GM18861 (cell line): ENCODE data around the gene EDN1.
"Not testable (repeated sequence)": the region's sequence is repeated elsewhere in the genome, so short reads cannot be mapped to it uniquely, and the experiment has no call there.

Experiments
- ATAC-seq: cut with Tn5 transposase; IDR thresholded peaks from one replicate; pipeline ENCODE4 v1.9.1; 2021; ENCODE audit not compliant: unreplicated experiment

The EDN1 gene

GRCh38 chr6:12324099-12324498, 33.9 kb downstream of the EDN1 start:
- ATAC-seq: no peak

DNA sequence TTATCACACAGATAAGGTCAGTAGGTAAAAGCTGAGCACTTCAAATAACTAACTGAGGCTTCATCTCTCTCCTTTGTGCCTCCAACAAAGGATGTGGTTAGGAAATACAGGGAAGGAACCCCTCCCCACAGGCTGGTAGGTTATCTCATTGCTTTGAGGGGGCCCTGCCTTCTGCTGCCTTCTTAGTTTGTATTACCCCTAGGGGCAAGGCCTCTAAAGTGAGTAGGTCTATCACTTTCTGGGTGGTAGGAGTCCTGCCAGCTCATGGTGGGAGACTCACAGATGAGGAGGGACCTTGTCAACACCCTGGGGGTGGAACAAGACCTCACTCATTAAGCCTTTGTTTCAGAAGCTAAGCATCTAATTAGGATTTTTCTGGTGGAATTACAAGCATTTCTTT, 34.6 kb downstream of the EDN1 start:
- no peak for ATAC-seq

- ATAC-seq: no peak
These were observed 35.7 kb downstream of the EDN1 start for GRCh38 chr6:12325872-12326271.

GRCh38 chr6:12327391-12327790, 37.2 kb downstream of the EDN1 start:
- no peak for ATAC-seq

- no peak for ATAC-seq
These were observed 37.8 kb downstream of the EDN1 start for GRCh38 chr6:12327988-12328387.

GRCh38 chr6:12328701-12329100, 38.5 kb downstream of the EDN1 start:
- ATAC-seq: no peak

DNA sequence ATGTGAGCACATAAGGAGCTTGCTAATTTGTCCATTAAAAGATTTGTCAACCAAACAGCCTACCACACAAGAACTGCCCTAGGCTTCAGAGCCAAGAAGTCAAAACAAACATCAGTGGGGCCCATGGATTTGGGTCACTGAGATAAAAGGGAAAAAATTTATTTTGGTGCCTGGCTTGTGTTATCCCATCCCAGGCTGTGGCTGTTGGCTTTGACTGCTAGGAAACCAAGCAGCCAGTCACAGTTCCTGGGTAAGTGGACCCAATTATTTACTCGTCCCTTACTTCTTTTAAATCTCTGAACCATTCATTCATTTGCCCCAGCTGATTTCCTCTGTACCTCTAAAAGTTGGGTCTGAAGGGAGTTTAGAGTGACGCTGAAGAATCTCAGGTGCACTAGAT, 41.3 kb downstream of the EDN1 start:
- no peak for ATAC-seq

- no peak for ATAC-seq
These were observed 42.0 kb downstream of the EDN1 start for GRCh38 chr6:12331951-12332749.

- ATAC-seq: not testable (repeated sequence)
These were observed 42.6 kb downstream of the EDN1 start for GRCh38 chr6:12332750-12333079.

- no peak for ATAC-seq
These were observed 43.0 kb downstream of the EDN1 start for GRCh38 chr6:12333128-12333527.

GRCh38 chr6:12334526-12335130, 44.5 kb downstream of the EDN1 start:
- no peak for ATAC-seq

- ATAC-seq: peak; percentile 47
These were observed 45.0 kb downstream of the EDN1 start for GRCh38 chr6:12335131-12335527.

DNA sequence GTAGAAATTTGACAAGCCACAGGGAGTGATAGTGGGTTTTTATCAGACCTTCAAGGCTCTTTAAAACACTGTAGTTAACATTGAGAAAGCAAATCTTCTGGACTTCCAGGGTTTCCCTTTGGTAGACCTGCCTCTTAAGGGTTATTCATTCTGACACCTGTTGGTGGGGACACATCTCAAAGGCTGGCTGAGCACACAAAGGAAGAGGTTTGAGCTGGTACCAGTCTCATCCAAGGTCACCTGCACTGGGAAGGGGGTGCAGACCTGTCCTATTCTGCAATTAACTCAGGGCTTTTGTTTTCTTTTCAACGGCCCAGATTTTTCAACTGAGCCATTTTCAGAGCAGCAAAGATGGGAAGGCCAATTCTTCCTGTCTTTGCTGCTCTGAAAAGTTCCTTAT, 45.6 kb downstream of the EDN1 start:
- no peak for ATAC-seq

DNA sequence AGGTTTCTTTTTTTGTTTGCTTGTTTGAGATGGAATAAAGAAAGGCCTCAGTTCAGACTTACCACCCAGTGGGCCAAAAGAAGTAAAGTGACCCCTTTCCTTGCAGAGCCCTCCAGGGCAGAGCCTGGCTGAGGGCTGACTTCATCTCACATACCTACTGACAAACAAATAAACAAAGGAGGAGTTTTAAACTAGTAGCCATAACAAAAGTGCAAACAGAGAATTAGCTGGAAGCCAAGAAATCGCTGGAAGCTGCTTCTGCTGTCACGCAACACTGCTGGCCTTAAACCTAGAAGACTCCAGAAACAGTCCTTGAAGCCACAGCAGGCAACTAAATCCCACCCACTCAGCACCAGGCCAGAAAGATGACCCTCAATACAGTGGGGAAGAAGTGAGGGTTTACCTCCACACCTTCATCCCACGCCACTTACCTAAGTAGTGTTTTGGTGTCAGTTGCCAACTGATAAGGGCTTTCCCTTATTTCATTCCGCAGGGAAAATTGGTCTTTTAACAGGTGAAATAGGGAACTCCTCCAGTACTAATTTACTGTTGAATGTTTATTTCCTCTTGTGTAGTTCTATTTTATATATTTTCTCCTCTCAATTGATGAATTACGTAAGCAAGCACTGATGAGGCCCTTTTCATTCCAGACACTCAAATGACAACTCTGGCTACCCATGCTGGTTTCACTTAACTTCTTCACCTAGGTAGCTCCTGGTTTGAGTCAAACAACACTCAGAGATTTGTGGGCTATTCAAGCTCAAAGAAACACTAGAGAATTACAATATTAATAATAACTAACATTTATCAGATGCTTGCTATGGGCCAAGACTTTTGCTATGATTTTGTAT, 46.2 kb downstream of the EDN1 start:
- ATAC-seq: no peak

- no peak for ATAC-seq
These were observed 48.9 kb downstream of the EDN1 start for GRCh38 chr6:12339022-12339421.

DNA sequence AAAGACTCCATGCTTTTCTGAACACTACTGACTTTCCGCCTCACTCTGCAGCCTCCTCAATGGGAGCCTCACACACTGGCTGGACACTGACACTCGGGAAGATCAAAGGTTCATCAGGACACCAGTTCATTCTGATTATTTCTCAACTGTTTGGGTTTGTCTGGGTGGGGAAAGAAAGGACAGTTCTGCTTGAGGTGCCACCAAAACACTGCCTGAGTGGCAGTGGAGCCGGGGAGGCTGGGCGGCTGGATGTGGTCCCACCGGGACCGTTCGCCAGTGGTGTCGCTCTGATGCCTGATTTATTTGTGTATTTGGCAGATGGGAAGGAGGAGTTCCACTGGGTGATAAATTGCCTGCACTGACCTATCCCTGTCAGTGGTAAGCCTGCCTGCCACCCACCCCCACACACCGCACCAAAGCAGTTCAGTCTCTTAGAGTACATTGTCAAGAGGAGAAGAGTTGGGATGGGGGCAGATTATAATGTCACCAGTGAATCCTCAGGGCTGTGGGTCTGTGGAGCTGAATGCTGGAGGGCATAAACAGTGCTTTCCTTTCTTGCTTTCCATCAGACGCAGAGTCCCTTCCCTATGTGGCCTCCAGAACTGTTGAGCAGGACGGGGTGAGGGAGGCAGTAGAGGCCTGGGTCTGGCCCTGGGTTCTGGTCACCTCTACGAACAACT, 49.8 kb downstream of the EDN1 start:
- no peak for ATAC-seq

GRCh38 chr6:12340488-12340818, 50.3 kb downstream of the EDN1 start:
- no peak for ATAC-seq

- ATAC-seq: no peak
These were observed 52.5 kb downstream of the EDN1 start for GRCh38 chr6:12342664-12343063.

DNA sequence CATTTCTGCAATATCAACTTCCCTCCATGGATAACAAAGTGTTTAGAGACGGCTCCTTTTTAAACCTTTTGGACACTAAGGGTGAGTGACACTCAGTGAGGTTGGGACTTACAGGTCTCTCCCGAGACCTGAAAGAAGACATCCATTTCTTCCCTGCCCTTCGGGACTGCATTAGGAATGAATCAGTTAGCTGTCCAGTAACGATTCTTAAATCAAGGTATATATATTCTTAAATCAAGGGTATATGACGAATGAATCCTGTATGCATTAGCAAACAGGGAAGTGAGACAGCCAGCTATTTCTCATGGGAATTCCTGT, 52.9 kb downstream of the EDN1 start:
- no peak for ATAC-seq

GRCh38 chr6:12343440-12344162, 53.4 kb downstream of the EDN1 start:
- ATAC-seq: no peak

DNA sequence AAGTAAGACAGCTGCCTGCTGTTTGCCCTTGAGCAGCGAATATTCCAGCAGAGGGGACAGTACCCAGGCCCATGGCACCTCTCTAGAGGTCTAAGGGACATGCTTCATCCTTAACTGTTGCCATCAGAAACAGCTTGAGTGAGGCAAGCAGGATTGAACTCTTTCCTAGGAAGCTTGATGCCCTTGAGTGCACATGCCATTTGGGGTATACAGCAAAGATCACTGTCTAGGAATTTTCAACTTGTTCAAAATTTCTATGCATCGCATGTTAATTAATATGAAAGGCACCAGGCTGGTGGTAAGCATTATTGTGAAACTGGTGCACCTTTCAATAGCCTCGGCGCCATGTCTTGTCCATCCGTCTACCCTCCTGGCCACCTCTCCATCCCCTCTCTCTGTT, 54.1 kb downstream of the EDN1 start:
- no peak for ATAC-seq
